Neural progenitor cell (in vitro differentiated cells): ENCODE measurements around the gene CKLF. TPM values are rescaled to one million over a fixed set of nuclear protein-coding genes. Genes with fewer than 3 reads are reported as not detected.

Experiments used
- DNase-seq: peaks from one replicate; pipeline ENCODE4 v3.0.0-alpha.2; 2016; ENCODE audit warnings: low spot score
- H2AFZ ChIP-seq: fragments of 200-600 bp; sonication (generic); replicated peaks from 2 replicates; pipeline ENCODE4 v1.6.1; 2016; ENCODE audit warnings: antibody characterized with exemption
- H3F3A ChIP-seq: fragments of 200-600 bp; sonication (generic); 2 replicates; pipeline ENCODE4 v1.6.1; 2016; ENCODE audit warnings: antibody characterized with exemption, low read depth
- H3K27ac ChIP-seq: fragments of 200-600 bp; sonication (generic); 2 replicates; pipeline ENCODE4 v1.5.1; 2016; ENCODE audit warnings: mild to moderate bottlenecking
- H3K27me3 ChIP-seq: fragments of 200-600 bp; sonication (generic); 2 replicates; pipeline ENCODE4 v1.6.1; 2016; ENCODE audit warnings: mild to moderate bottlenecking, moderate library complexity
- H3K36me3 ChIP-seq: fragments of 200-600 bp; sonication (generic); 2 replicates; pipeline ENCODE4 v1.5.1; 2016
- H3K4me1 ChIP-seq: fragments of 200-600 bp; sonication (generic); 2 replicates; pipeline ENCODE4 v1.6.1; 2016; ENCODE audit warnings: mixed run types
- H3K4me2 ChIP-seq: fragments of 200-600 bp; sonication (generic); 2 replicates; pipeline ENCODE4 v1.6.1; 2016
- H3K4me3 ChIP-seq: fragments of 200-600 bp; sonication (generic); 2 replicates; pipeline ENCODE4 v1.5.1; 2016
- H3K79me2 ChIP-seq: fragments of 200-600 bp; sonication (generic); 2 replicates; pipeline ENCODE4 v1.6.1; 2016; ENCODE audit warnings: low read depth
- H3K9ac ChIP-seq: fragments of 200-600 bp; sonication (generic); 2 replicates; pipeline ENCODE4 v1.6.1; 2016
- H3K9me3 ChIP-seq: fragments of 200-600 bp; sonication (generic); 2 replicates; pipeline ENCODE4 v1.5.1; 2016; ENCODE audit warnings: low read depth
- H4K20me1 ChIP-seq: fragments of 200-600 bp; sonication (generic); 2 replicates; pipeline ENCODE4 v1.6.1; 2016; ENCODE audit warnings: low read depth
- H3K27ac Mint-ChIP-seq: 3 replicates; pipeline ENCODE4 v1.8.0; 2021; ENCODE audit warnings: mixed read lengths
- H3K27me3 Mint-ChIP-seq: 2 replicates; pipeline ENCODE4 v1.8.0; 2022; ENCODE audit warnings: low read depth, mild to moderate bottlenecking, inconsistent platforms, moderate library complexity, mixed read lengths; ENCODE audit not compliant: insufficient read depth
- H3K36me3 Mint-ChIP-seq: 3 replicates; pipeline ENCODE4 v1.8.0; 2021; ENCODE audit warnings: mixed read lengths
- H3K4me1 Mint-ChIP-seq: 3 replicates; pipeline ENCODE4 v1.8.0; 2021; ENCODE audit warnings: mixed read lengths
- H3K4me3 Mint-ChIP-seq: 3 replicates; pipeline ENCODE4 v1.8.0; 2021; ENCODE audit warnings: mild to moderate bottlenecking, moderate library complexity, mixed read lengths
- H3K9me3 Mint-ChIP-seq: 3 replicates; pipeline ENCODE4 v1.8.0; 2020; ENCODE audit warnings: mixed read lengths
- EZH2 ChIP-seq: fragments of 200-600 bp; sonication (generic); IDR thresholded peaks from 2 replicates; pipeline ENCODE4 v1.6.1; 2017; ENCODE audit warnings: antibody characterized with exemption, mild to moderate bottlenecking, moderate library complexity
- EZH2phosphoT487 ChIP-seq: fragments of 200-600 bp; sonication (generic); IDR thresholded peaks from 2 replicates; pipeline ENCODE4 v1.6.1; 2017; ENCODE audit warnings: antibody characterized with exemption
- total RNA-seq: library from RNA; depleted of rRNA; stranded (reverse); fragments of >200 nt; gene quantifications from 2 replicates; pipeline ENCODE4 v1.2.3, GENCODE V29; 2015; ENCODE audit warnings: low replicate concordance
- TF ChIP-seq, protein P1 (sequence below): fragments of 200-600 bp; sonication (generic); IDR thresholded peaks from 2 replicates; pipeline ENCODE4 v1.5.1; 2017; ENCODE audit warnings: antibody characterized with exemption, mild to moderate bottlenecking

Gene CKLF
- total RNA-seq, 1 donor from 2014 or later: 38.6 TPM

DNA sequence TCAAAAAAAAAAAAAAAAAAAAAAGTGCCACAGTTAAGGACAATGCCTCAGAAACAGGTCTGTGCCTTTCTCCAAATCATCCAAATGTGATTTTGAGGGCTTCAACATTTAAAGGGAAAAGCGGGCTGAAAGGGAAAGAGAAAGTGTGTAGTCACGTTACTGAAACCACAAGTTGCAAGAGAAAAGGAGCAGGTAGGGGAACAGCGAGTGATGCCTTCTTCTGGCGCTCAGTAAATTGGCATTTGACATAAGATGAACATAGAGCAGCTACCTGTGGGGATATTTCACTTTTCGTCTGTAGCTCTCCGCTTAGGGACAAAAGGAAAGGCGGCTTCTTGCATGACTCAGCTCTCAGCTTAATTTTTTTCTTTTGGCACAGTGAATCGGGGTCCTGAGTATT lies 37.9 kb downstream of the CKLF start:
- Histone ChIP-seq H2AFZ (no peak overlapping the region), H3K4me2 (no peak overlapping the region), H3K79me2 (no peaks in the 10 kb centered on the region), H3K9ac (no peak overlapping the region), H3K36me3 (no peaks in the 10 kb centered on the region), H4K20me1 (no peaks in the 10 kb centered on the region), H3K4me3 (no peak overlapping the region), H3K27ac (no peak overlapping the region), H3K9me3 (no peaks in the 10 kb centered on the region), H3F3A (no peaks in the 10 kb centered on the region), H3K27me3 (no peaks in the 10 kb centered on the region), H3K4me1 (no peaks in the 10 kb centered on the region)
- peaks cover 11% of the 10 kb centered on the region for H3K4me1 Mint-ChIP-seq
- H3K27me3 Mint-ChIP-seq: peaks cover 5% of the 10 kb centered on the region
- H3K4me3 Mint-ChIP-seq: no peak overlapping the region
- H3K36me3 Mint-ChIP-seq: no peaks in the 10 kb centered on the region
- H3K27ac Mint-ChIP-seq: no peak overlapping the region
- DNase-seq: no peak
- TF ChIP-seq, protein P1, sequence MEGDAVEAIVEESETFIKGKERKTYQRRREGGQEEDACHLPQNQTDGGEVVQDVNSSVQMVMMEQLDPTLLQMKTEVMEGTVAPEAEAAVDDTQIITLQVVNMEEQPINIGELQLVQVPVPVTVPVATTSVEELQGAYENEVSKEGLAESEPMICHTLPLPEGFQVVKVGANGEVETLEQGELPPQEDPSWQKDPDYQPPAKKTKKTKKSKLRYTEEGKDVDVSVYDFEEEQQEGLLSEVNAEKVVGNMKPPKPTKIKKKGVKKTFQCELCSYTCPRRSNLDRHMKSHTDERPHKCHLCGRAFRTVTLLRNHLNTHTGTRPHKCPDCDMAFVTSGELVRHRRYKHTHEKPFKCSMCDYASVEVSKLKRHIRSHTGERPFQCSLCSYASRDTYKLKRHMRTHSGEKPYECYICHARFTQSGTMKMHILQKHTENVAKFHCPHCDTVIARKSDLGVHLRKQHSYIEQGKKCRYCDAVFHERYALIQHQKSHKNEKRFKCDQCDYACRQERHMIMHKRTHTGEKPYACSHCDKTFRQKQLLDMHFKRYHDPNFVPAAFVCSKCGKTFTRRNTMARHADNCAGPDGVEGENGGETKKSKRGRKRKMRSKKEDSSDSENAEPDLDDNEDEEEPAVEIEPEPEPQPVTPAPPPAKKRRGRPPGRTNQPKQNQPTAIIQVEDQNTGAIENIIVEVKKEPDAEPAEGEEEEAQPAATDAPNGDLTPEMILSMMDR: no peak
- TF ChIP-seq EZH2 (no peak), EZH2phosphoT487 (no peak)
- H3K9me3 Mint-ChIP-seq: no peaks in the 10 kb centered on the region

- no peak overlapping the region for H3K4me3 Mint-ChIP-seq
- Histone ChIP-seq H3K79me2 (no peaks in the 10 kb centered on the region), H3K9me3 (no peaks in the 10 kb centered on the region), H4K20me1 (no peaks in the 10 kb centered on the region), H3K27me3 (no peaks in the 10 kb centered on the region), H2AFZ (no peak overlapping the region), H3K27ac (no peak overlapping the region), H3K4me2 (no peak overlapping the region), H3K4me3 (no peak overlapping the region), H3K4me1 (no peaks in the 10 kb centered on the region), H3K9ac (no peak overlapping the region), H3K36me3 (no peaks in the 10 kb centered on the region), H3F3A (no peaks in the 10 kb centered on the region)
- H3K27me3 Mint-ChIP-seq: peaks cover 6% of the 10 kb centered on the region
- TF ChIP-seq EZH2phosphoT487 (no peak), EZH2 (no peak)
- TF ChIP-seq, protein P1: no peak
- H3K27ac Mint-ChIP-seq: no peak overlapping the region
- DNase-seq: no peak
- peaks cover 5% of the 10 kb centered on the region for H3K4me1 Mint-ChIP-seq
- H3K36me3 Mint-ChIP-seq: no peaks in the 10 kb centered on the region
- H3K9me3 Mint-ChIP-seq: no peaks in the 10 kb centered on the region
Measured at GRCh38 chr16:66591018-66591417, 38.6 kb downstream of the CKLF start.

DNA sequence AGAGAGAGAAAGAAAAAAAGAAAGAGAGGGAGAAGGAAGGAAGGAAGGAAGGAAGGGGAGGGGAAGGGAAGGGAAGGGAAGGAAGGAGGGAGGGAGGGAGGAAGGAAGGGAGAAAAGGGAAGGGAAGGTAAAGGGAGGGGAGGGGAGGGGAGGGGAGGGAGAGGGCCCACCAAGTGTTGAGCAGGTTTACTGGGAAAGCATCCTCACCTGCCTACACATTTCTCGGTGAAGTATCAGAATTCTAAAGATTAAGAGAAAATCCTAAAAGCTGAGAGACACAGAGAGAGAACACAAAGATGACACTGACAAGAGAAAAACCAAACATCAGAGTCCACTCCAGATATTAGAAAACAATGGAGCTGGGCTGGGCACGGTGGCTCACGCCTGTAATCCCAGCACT lies 39.9 kb downstream of the CKLF start:
- Mint-ChIP-seq H3K27me3 (peaks cover 6% of the 10 kb centered on the region), H3K9me3 (no peaks in the 10 kb centered on the region), H3K4me3 (no peak overlapping the region), H3K27ac (no peak overlapping the region), H3K4me1 (peaks cover 5% of the 10 kb centered on the region), H3K36me3 (no peaks in the 10 kb centered on the region)
- Histone ChIP-seq H3K27ac (no peak overlapping the region), H2AFZ (no peak overlapping the region), H3K4me1 (no peaks in the 10 kb centered on the region), H3F3A (no peaks in the 10 kb centered on the region), H3K4me2 (no peak overlapping the region), H3K79me2 (no peaks in the 10 kb centered on the region), H3K36me3 (no peaks in the 10 kb centered on the region), H3K9me3 (no peaks in the 10 kb centered on the region), H3K27me3 (no peaks in the 10 kb centered on the region), H3K4me3 (no peak overlapping the region), H3K9ac (no peak overlapping the region), H4K20me1 (no peaks in the 10 kb centered on the region)
- TF ChIP-seq EZH2: no peak
- no peak for TF ChIP-seq EZH2phosphoT487
- TF ChIP-seq, protein P1: no peak
- DNase-seq: no peak

- no peaks in the 10 kb centered on the region for H3K36me3 ChIP-seq
- Mint-ChIP-seq H3K27ac (no peak overlapping the region), H3K36me3 (no peaks in the 10 kb centered on the region), H3K4me1 (peaks cover 3% of the 10 kb centered on the region), H3K9me3 (no peaks in the 10 kb centered on the region), H3K27me3 (peaks cover 6% of the 10 kb centered on the region), H3K4me3 (no peak overlapping the region)
- DNase-seq: no peak
- no peaks in the 10 kb centered on the region for H4K20me1 ChIP-seq
- H3F3A ChIP-seq: no peaks in the 10 kb centered on the region
- H3K27me3 ChIP-seq: no peaks in the 10 kb centered on the region
- no peaks in the 10 kb centered on the region for H3K9me3 ChIP-seq
- no peak overlapping the region for H3K4me3 ChIP-seq
- no peak overlapping the region for H3K9ac ChIP-seq
- no peak overlapping the region for H2AFZ ChIP-seq
- TF ChIP-seq, protein P1: no peak
- TF ChIP-seq EZH2 (no peak), EZH2phosphoT487 (no peak)
- no peaks in the 10 kb centered on the region for H3K4me1 ChIP-seq
- no peak overlapping the region for H3K27ac ChIP-seq
- H3K79me2 ChIP-seq: no peaks in the 10 kb centered on the region
- H3K4me2 ChIP-seq: no peak overlapping the region
Measured at GRCh38 chr16:66592814-66593213, 40.4 kb downstream of the CKLF start.
